K562 (cell line): ENCODE measurements around the gene ARL8A. TPM values are rescaled to one million over a fixed set of nuclear protein-coding genes. Genes with fewer than 3 reads are reported as not detected.

ENCODE experiments used
- CHD1 ChIP-seq: fragments of 200-600 bp; sonication (generic); IDR thresholded peaks from one replicate; pipeline ENCODE4 v1.6.1; 2012; ENCODE audit warnings: mild to moderate bottlenecking, moderate library complexity, low read length, inconsistent platforms
- ETS2 ChIP-seq: IDR thresholded peaks from 2 replicates; pipeline ENCODE4 v1.6.1; 2016; ENCODE audit warnings: borderline replicate concordance, missing genetic modification characterization, mild to moderate bottlenecking, moderate library complexity, missing compliant biosample characterization; ENCODE audit not compliant: poor library complexity, severe bottlenecking
- ETV5 ChIP-seq: sonication (generic); formaldehyde crosslinking; IDR thresholded peaks from 2 replicates; pipeline ENCODE4 v1.4.0; 2020; ENCODE audit warnings: low read depth, mild to moderate bottlenecking, missing genetic modification reagents
- NR1H2 ChIP-seq: sonication (generic); formaldehyde crosslinking; IDR thresholded peaks from 2 replicates; pipeline ENCODE4 v1.4.0; 2020; ENCODE audit warnings: mild to moderate bottlenecking, missing genetic modification reagents
- POLR2A ChIP-seq: fragments of 450-650 bp; conservative IDR thresholded peaks from 2 replicates; pipeline ENCODE4 v1.6.1; 2016
- RUNX1 ChIP-seq: sonication (generic); IDR thresholded peaks from 2 replicates; pipeline ENCODE4 v1.6.1; 2016; ENCODE audit warnings: antibody characterized with exemption, low read depth
- YBX1 ChIP-seq: fragments of 450-650 bp; IDR thresholded peaks from 2 replicates; pipeline ENCODE4 v1.7.1; 2016; ENCODE audit warnings: mild to moderate bottlenecking
- ZC3H11A ChIP-seq: IDR thresholded peaks from 2 replicates; pipeline ENCODE4 v1.6.1; 2012; ENCODE audit warnings: low read depth, low read length, improper control_type of control experiment
- polyA plus RNA-seq, 8 experiments: library from polyadenylated mRNA; depleted of rRNA in 4 of 8; stranded (reverse) in 5 of 8; unstranded in 3 of 8; fragments of >200 nt; fragmentation: Nextera tagmentation in 2 of 8; fragmentation: Illumina TruSeq in 1 of 8; extraction: Ambion mirVana in 2 of 8; extraction: Trizol in 1 of 8; gene quantifications; 2 replicates each; pipeline versions ENCODE4 v1.2.1 to v1.2.3, GENCODE V29; 2011 to 2014; ENCODE audit warnings: inconsistent platforms in 1 of 8, missing spikeins in 1 of 8
- total RNA-seq, 7 experiments: library from RNA; depleted of rRNA in 6 of 7; stranded (reverse); fragments of >200 nt in 6 of 7; fragmentation: Illumina TruSeq in 2 of 7; extraction: Trizol in 2 of 7; gene quantifications; 2 replicates each; pipeline versions ENCODE4 v1.2.1 to v1.2.3, GENCODE V29; 2011 to 2021; ENCODE audit warnings: low replicate concordance in 1 of 7
- TF ChIP-seq, protein P1 (sequence below), 2 experiments: fragments of 450-650 bp; IDR thresholded peaks; 2 replicates each; pipeline ENCODE4 v1.6.1; 2016
- TF ChIP-seq, protein P2 (sequence below): fragments of 450-650 bp; IDR thresholded peaks from 2 replicates; pipeline ENCODE4 v1.7.1; 2018; ENCODE audit warnings: mild to moderate bottlenecking, low read depth; ENCODE audit not compliant: partially characterized antibody
- TF ChIP-seq, protein P3 (sequence below), 3 experiments: fragments of 200-800 bp in 1 of 3; sonication (Bioruptor generic) in 1 of 3; sonication (generic) in 1 of 3; formaldehyde crosslinking in 1 of 3; IDR thresholded peaks; 2 replicates each; pipeline versions ENCODE4 v1.6.1 to v1.8.0; 2016 to 2022; ENCODE audit warnings: mild to moderate bottlenecking in 2 of 3, missing compliant biosample characterization in 2 of 3, missing genetic modification characterization in 2 of 3, missing genetic modification reagents in 1 of 3

ARL8A gene
- total and polyA plus RNA-seq, 9 of the 15 experiments (the other 6 are each of a cell fraction or from before 2014, with no cell fraction given), result 0.17 to 27.3 (median 15.6) TPM

DNA sequence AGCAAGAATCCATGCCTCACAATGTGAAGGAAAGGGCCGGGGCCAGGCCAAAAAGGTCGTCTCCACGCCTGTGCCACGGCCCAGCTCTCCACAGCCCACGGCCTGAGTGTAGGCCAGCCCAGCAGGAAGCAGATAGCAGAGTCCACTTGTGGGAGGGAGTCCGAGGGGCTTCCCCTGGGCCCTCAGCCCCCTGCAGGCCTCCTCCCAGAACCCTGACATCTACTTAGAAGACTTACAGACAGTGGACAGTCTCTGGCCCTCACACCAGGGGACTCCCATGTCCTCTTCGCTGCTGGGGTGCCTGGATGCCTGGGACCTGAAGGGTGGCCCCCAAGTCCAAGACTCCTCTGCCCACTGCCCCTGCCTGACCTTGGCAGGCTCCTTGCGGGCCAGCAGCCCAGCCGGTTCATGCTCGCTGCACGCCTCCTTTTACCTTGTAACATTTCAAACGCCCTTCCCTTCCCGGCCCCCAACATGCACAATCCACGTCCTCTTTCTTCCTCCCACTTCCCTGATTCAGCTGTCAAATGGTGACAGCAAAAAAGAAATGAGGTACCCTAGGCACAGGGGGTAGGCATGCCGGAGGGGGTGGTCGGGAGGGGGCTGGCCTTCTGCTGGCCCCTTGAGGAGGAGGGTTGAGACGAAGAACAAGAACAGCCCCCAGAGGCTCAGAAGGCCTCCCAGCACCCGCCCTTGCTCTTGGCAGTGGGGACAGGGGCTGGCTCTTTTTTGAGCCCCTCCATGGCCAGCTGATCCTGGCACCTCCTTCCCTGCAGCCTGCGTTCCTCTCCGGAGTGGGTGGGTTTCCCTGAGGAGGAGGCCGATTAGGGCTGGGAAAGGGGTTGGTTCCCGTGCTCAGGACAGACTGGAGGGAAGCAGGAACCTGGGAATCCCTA is 16.9 kb upstream of the ARL8A start (continued):
- TF ChIP-seq, protein P1, sequence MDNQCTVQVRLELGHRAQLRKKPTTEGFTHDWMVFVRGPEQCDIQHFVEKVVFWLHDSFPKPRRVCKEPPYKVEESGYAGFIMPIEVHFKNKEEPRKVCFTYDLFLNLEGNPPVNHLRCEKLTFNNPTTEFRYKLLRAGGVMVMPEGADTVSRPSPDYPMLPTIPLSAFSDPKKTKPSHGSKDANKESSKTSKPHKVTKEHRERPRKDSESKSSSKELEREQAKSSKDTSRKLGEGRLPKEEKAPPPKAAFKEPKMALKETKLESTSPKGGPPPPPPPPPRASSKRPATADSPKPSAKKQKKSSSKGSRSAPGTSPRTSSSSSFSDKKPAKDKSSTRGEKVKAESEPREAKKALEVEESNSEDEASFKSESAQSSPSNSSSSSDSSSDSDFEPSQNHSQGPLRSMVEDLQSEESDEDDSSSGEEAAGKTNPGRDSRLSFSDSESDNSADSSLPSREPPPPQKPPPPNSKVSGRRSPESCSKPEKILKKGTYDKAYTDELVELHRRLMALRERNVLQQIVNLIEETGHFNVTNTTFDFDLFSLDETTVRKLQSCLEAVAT (IDR thresholded peaks at IDR 0.05), result peak in 1 of 2 experiments; percentile 57; a peak in 1 of 4 replicates
- TF ChIP-seq, protein P2, sequence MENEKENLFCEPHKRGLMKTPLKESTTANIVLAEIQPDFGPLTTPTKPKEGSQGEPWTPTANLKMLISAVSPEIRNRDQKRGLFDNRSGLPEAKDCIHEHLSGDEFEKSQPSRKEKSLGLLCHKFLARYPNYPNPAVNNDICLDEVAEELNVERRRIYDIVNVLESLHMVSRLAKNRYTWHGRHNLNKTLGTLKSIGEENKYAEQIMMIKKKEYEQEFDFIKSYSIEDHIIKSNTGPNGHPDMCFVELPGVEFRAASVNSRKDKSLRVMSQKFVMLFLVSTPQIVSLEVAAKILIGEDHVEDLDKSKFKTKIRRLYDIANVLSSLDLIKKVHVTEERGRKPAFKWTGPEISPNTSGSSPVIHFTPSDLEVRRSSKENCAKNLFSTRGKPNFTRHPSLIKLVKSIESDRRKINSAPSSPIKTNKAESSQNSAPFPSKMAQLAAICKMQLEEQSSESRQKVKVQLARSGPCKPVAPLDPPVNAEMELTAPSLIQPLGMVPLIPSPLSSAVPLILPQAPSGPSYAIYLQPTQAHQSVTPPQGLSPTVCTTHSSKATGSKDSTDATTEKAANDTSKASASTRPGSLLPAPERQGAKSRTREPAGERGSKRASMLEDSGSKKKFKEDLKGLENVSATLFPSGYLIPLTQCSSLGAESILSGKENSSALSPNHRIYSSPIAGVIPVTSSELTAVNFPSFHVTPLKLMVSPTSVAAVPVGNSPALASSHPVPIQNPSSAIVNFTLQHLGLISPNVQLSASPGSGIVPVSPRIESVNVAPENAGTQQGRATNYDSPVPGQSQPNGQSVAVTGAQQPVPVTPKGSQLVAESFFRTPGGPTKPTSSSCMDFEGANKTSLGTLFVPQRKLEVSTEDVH, result no peak
- TF ChIP-seq ZC3H11A, result 0 out of 2 replicates have a peak, but pooled peaks have one; percentile 11
- TF ChIP-seq RUNX1, result 0 out of 2 replicates have a peak, but pooled peaks have one; percentile 8
- TF ChIP-seq NR1H2 (CRISPR knock-in tag), result peak; percentile 85; the same call in 1 of the 2 replicates
- no peak for TF ChIP-seq ETS2 (tag)
- peak; percentile 35 for TF ChIP-seq POLR2A
- peak; percentile 40; the same call in 1 of the 2 replicates for TF ChIP-seq ETV5
- no peak for TF ChIP-seq YBX1
- peak; percentile 58 for TF ChIP-seq CHD1
- TF ChIP-seq, protein P3, sequence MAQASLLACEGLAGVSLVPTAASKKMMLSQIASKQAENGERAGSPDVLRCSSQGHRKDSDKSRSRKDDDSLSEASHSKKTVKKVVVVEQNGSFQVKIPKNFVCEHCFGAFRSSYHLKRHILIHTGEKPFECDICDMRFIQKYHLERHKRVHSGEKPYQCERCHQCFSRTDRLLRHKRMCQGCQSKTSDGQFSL (CRISPR knock-in tag; IDR thresholded peaks at IDR 0.05), result no peak
- TF ChIP-seq, protein P3 (tag; IDR thresholded peaks at IDR 0.05), result peak in 1 of 2 experiments; percentile 17; a peak in 1 of 4 replicates
